ENCODE results near the gene EAF1.

Gene EAF1

GRCh38 chr3:15488002-15488401 lies 60.6 kb downstream of the EAF1 start:
- no peak for DNase-seq

- no peak for DNase-seq
Measured at GRCh38 chr3:15490158-15490557, 62.8 kb downstream of the EAF1 start.

- DNase-seq: no peak
Measured at GRCh38 chr3:15491143-15491542, 63.7 kb downstream of the EAF1 start.
